HG03060 (cell line): Measurements from ENCODE around the gene RFPL2.

Source experiments
- ATAC-seq: cut with Tn5 transposase; IDR thresholded peaks from one replicate; pipeline ENCODE4 v1.9.1; 2021; ENCODE audit warnings: low read depth, moderate number of reproducible peaks; ENCODE audit not compliant: unreplicated experiment

Gene RFPL2

DNA sequence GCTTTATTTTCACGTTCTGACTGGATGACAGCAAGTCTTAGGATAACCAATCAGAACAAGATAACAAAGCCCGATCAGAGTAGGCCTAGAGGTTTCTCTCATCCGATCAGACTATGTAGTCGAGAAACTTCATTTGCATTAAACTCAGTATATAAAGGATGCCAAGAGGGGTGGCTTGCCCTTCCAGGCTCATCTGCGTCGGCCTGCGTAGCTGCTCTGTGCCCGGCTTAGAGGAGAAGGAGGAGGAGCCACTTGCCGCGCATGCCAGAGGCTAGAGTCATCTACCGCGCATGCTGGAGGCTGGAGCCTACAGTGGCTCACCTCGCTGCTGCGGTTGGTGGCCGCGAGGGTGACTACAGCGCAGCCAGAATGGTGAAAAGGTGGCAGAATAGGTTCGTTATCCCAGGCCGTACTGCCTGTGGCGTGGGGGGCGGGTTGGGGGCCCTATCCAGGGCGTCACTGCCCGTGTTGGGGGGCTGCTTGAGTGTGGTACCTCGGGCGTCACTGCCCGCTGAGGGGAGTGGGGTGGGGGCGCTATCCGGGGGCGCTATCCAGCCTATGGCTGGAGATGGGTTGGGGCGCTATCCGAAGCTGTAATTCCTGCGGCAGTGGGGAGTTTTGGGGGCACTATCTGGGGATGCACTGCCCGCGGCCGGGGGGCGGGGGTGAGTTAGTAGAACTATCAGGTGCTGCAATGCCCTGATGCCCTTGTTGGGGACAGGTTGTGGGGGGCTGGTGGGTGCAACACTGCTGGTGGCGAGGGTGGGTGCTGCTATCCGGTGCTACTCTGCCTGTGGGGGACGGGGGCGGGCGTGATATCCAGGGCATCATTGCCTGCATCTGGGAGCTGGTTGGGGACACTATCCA lies at the start of gene RFPL2:
Gene RFPL2 (minus strand): TSS at position 218 of the 867 bp plus-strand sequence. CDS start 2,622 bp downstream, outside the sequence.
- no peak for ATAC-seq

DNA sequence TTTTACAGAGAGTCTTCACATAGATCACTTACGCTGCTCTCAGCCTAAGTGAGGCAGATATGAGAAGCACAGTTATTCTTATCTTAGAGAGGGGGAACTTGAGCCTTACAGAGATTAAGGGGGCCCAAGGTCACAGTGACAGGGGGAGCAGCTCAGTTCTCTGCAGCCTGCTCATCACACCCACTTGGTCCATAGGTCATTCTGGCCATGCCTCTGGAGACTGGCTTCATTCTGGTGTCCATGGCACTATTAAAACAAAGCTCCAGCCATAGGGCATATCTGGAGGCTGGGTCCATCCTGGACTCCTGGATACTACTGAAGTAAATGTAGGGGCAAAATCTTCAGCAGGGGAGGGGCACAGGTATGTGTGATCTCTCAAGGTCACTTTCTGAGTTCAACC lies 44.4 kb upstream of the RFPL2 start:
- ATAC-seq = no peak

DNA sequence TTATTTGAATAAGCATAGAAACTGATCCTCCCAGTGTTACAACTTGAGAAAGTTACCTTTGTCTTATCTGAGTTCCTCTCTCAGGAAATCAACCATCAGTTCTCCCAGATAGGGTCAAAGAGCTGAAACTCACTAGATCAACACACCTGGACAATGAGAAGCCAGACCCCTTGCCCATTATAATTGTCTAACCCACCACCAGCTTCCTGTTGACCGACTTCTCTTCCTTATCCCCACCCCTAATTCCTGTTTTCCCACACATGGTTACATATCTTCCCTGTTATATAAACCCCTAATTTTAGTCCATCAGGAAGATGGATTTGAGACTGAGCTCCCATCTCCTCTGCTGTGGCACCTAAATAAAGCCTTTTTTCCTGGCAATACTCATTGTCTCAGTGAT lies 43.4 kb upstream of the RFPL2 start:
- no peak for ATAC-seq

DNA sequence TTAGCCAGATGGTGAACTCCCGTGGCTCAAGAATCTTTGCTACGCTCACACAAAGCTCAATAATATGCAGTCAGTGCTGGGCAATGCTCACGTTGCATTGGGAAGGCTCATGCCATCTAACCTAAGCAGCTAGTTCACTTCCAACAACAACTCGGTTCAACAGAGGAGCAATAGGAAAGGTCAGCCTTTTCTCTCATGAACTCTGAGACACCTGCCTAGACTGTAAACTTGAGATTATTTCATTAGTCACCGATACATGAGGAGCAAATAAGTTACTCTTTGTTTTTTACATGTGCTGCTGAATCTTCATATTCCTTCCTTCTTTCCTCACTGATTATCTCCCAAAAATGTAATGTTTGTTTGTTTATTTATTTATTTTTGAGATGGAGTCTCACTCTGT lies 41.3 kb upstream of the RFPL2 start:
- no peak for ATAC-seq

DNA sequence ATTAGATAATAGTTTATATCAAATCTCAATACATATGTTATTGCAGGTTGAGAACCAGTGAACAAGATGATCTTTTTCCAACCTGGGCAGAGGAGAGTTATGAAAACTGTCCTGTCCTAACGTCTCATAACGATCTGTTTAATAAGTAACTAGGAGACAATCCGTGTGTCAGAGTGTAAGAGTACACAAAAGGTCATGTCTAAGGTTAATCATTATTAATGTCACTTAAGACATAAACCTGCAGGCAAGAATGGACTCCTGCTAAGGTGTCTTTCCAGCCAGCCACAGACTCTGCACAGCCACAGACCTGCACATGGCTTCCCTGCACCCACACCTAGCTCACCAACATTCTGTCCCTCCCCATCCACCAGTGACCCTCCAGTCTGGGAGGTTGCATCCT lies 40.2 kb upstream of the RFPL2 start:
- ATAC-seq = no peak

DNA sequence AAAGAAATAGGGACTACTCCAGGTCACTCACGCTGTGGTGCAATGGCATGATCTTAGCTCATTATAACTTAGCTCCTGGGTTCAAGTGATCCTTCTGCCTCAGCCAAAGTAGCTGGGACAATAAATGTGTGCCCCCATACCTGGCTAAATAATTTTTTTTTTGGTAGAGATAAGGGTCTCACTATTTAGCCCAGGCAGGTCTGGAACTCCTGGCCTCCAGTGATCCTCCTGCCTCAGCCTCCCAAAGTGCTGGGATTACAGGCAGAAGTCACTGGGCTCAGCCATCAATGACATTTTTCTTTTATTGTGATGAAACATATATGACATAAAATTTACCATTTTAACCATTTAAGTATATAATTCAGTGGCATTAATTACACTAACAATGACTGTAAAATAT lies 39.7 kb upstream of the RFPL2 start:
- ATAC-seq = no peak

DNA sequence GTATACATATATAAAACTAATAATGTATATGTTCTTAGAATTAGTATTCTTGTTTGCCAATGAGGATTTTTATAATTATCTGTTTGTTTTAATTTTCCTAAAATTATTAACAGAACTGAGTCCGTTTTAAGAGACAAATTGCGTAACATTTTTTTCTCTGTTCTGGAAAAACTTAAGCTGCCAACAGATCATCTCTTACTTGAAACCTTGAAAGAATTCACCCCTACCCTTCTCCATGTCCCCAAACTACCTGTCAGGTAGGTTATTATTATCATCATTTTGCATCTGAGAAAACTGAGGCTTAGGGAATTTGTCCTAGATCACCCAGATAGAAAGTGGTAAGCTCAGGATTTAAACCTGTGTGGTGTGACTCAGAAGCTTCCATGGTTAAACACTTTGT lies 35.6 kb upstream of the RFPL2 start:
- ATAC-seq = no peak

DNA sequence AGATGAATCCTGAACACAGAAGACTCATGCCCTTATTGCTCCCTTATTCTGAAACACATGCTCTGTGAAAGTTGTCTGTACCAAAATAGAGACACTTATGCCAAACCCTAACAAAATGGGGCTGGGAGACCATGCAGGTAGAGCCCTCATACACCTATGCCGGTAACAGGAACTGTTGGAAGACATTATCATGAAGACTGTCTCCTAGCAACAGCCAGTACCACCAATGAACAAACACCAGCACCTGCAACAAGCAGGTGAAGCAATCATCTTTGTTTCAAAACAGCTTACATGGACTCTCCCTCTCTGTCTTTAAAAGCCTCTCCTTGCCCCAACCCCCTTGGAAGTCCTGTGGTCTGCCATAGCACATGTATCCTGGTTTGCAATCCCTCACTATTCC lies 33.0 kb upstream of the RFPL2 start:
- ATAC-seq = no peak

DNA sequence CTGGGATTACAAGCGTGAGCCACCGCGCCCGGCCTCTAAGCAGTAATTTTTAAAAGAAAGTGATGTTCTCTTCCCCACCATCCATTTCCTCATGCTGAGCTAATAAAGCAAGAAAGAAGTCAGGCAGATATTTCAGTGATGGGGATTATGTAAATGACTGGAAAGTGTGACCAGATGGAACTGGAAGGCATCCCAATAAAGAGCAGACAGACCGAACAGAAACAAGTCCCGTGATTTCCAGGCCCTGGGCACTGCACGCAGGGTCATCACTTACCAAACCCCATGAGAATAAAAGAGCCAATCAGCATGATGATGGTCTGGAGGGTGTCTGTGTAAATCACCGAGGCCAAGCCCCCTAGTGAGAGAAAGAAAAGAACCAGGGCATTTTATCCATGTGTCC lies 32.1 kb upstream of the RFPL2 start:
- no peak for ATAC-seq

DNA sequence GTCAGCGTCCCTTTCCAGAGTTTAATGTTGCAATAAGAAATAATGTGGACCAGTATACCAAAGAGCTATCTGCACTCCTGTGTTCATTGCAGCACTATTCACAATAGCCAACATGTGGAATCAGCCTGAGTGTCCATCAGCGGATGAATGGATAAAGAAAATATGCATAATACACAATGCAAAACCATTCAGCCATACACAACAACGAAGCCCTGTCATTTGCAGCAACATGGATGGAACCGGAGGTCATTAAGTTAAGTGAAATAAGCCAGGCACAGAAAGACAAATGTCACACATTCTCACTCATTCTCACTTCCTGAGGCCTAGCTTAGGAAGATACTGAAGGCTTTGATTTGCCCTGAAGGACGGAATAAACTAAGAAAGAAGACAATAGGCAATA lies 28.2 kb upstream of the RFPL2 start:
- ATAC-seq = no peak

DNA sequence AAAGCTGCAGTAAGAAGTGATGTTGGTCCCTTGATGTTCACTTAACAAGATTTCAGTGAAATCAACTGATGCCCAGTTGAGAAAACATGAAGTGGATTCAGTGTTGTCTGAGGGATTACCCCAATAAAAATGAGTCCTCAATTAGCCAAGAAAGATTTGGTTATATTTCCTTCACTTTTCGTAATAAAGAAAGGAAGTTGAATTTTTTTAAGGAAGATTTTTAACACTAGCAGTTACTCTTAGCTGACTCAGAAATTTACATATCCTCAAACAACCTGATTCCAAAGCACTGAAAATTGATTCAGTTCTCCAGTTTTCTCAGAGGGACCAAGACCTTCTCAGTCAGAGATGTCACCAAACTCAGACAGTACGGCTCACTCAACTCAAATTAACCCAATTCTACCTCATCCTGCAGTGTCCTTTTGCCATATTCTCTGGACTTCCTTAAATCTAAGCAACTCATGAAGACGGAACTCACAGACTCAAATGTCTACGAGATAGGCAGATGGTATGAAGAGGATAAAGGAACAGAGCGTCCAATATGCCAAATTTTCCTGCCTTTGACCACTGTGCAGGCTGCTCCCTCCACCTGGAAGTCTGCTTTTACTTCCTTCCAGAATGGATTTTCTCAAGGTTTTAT lies 27.4 kb upstream of the RFPL2 start:
- ATAC-seq = no peak

DNA sequence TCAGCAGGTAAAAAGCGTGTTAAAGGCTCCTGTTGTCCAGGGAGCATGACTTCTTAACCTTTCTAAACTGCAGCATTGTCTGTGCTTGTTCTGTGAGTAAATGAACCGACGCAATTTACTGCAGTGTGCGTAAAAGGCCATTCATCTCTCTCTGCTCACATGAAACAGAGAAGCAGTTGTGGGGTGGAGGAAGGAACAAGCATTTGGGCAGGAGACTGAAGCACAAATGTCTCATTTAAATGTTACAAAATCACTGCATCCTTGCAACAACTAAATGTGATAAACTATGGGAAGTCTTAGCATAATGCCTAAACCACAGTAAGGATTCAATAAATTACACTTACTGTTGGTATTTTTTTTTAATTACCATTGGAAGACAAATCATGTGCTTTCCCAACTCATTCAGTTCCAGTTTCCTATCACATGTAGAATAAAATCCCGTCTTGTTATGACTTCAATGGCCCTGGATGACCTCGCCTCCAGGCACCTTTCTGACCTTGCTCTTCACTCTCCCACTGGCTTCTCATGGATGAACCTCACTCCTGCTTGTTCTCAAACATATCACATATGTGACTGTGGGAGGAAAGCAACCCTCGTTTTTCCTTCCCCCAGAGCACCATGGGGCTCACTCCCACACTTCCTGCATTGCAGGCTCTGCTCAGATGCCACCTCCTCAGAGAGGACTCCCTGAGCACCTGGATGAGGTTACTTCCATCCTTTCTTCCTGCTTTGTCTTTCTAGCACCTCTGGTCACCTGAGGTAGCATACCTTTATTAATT lies 21.6 kb upstream of the RFPL2 start:
- ATAC-seq = no peak

DNA sequence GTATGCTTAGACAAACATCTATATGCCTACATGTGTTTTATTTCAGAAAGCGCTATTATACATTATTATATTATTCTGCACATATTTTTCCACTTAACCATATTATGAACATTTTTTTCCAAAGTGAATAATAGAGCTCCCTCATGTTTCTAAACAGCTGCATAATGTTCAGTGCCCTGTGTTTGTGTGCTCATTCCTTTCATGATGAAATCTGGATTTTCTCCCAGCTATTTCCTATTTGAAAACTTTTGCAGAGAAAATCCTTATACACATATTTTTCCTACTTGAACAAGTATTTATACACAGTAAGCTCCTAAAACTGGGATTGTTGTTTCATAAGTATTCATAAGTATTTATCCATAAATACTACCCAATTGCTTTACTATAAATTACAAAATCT lies 18.1 kb upstream of the RFPL2 start:
- no peak for ATAC-seq

DNA sequence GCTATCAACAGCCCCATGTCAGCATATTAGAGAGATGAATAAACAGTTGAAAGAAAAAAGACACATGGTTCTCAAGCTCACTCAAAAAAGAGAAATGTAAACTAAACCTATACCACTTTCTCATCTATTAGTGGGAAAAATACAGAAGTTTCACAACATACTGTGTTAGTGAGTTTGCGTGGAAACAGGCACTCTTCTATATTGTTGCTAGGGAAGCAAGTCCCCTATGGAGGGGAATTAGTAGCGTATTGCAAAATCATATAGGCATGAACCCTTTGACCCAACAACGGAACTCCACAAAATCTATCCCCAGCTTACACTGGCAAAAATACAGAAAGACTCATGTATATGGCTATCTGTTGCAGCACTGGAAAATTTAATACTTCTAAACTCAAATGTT lies 14.2 kb upstream of the RFPL2 start:
- no peak for ATAC-seq

DNA sequence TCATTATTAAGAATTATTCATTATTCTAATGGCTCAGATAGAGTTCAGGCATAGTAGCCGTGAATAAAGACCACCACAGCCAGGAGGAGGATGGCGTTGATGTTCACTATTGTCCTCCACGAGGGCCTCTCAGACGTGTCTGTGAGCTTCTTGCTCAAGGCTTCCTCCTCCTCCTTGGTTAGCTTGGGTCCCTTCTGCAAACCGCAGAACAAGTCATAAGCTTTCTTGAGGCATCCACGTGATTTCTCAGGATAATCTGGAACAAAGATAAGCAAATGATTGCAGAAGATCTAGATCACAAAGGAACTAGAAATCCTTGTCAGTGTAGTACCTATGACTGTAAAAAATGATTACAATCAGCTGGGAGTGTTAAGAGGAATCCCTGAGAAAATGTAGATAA lies 13.6 kb upstream of the RFPL2 start:
- ATAC-seq = no peak

DNA sequence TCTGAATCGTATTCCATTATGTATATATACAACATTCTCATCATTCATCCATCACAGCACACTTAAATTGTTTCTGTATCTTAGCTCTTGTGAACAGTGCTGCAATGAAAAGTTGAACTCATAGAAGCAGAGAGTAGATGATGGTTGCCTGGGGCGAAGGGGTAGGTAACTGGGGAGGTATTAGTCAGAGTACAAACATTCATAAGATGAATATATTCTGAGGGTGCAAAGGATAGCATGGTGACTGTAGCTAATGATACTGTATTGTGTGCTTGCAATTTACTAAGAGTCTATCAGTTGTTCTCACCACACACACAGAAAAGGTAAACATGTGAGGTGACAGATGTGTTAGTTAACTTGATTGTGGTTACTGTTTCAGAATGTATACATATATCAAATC lies 12.6 kb upstream of the RFPL2 start:
- ATAC-seq = no peak

DNA sequence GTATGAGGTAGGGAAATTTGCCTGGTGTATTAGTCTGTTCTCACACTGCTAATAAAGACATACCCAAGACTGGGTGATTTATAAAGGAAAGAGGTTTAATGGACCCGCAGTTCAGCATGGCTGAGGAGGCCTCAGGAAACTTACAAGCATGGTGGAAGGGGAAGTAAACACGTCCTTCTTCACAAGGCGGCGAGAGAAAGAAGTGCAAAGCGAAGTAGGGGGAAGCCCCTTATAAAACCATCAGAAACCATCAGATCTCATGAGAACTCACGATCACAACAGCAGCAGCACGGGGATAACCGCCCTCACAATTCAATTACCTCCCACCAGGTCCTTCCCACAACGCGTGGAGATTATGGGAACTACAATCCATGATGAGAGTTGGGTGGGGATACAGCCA lies 12.0 kb upstream of the RFPL2 start:
- no peak for ATAC-seq

DNA sequence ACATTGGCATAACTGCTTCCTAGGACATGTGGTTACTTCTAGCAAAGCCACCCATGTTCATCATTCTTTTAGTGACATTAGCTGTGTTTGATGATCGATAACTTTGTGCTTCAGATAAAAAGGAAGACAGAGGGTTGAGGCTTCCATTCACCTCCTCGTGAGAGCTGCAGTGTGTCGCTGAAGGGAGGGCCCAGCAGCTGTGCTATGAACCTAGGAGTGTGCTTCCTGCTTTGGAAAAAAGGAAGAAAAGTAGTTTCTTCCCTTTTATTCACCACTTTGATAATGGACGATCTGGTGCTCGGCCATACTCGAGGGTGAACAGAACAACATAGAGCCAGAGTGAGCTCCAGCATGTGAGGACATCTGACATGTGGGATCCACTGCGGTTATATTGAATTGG lies 6.1 kb upstream of the RFPL2 start:
- no peak for ATAC-seq

DNA sequence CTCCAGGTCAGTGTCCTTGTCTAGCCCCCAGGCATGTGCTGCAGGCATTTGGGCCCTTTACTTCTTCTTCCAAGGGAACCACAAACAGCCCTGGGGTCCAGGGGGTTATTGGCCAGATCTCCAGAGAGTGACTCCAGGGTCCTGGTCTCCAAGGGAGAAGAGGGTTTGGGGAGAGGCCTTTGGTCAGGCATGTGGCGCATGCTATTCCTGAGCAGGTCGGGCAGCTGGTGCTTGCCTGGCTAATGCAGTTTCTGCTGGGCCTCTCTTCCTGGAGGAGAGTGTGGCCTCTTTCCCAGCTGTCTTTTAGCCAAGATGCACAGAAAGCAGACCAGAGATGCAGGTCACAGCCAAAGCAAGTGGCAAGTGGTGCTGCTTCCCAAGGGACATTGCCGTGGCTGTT lies 3.8 kb upstream of the RFPL2 start:
- ATAC-seq = no peak

DNA sequence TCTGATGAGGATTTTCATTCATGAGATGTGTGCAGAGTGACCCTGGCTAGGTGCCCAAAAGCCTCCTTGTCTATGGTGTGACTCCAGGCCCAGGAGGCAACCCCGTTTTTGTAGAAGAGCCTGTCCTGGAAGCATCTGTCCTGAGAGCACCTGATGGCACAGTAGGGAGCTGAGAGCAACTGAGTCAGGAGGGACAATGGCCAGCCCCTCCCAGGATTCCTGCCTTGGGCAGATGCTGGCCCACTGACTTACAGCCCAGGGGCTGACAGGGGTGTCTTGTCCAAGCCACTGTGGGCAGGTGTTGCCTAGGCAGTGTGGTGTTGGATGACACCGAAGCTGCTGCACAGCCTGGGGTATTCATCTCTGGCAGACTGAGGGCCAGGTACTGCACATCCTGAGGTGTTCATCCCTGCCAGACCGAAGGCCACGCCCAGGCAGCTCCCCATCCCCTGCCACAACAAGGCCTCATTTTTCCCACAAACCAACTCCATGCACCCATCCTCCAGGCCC lies 3.2 kb upstream of the RFPL2 start:
- no peak for ATAC-seq
